G401 (cell line): Measurements from ENCODE around the gene ZNF222. TPM values are rescaled to one million over a fixed set of nuclear protein-coding genes. Genes with fewer than 3 reads are reported as not detected.

Experiments used
- DNase-seq: peaks from one replicate; pipeline ENCODE4 v3.0.0-alpha.2; 2015; ENCODE audit warnings: low spot score
- in situ Hi-C: cut with HindIII; loops from 2 replicates; pipeline ENCODE4 v1.10.0; 2016; ENCODE audit warnings: low sequenced_read_pairs, mixed read lengths
- total RNA-seq: library from RNA; depleted of rRNA; stranded (reverse); fragments of >200 nt; shearing (Covaris generic); gene quantifications from 2 replicates; pipeline ENCODE4 v1.2.3, GENCODE V29; 2014; rRNA removed

Gene ZNF222
- total RNA-seq, result not detected in 2 replicates

- in situ Hi-C loops, result no loop called here
- DNase-seq, result peak; percentile 93
Observed at GRCh38 chr19:44025217-44025936, at the start of gene ZNF222. Gene ZNF222, plus strand, starts transcription at chr19:44025379. Its CDS starts 58 bp downstream, at chr19:44025437.

DNA sequence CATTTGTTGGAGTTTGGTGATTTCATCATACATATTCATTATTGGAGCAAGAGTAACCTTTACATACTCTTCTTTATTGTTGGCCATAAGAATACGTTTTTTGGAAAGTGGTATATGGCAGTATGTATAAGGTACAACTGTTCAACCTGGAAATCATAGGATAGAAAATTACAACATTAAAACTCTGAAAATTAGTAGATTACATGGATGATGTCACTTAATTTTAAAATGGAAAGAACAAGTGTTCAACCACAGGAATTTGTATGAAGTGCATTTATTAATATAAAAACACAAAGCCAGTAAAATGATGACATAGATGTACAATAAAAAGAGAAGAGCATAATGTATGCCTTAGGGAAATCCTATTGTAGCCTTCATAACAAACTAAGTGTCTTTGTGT lies 48.4 kb upstream of the ZNF222 start:
- in situ Hi-C loops, result no loop called here

DNA sequence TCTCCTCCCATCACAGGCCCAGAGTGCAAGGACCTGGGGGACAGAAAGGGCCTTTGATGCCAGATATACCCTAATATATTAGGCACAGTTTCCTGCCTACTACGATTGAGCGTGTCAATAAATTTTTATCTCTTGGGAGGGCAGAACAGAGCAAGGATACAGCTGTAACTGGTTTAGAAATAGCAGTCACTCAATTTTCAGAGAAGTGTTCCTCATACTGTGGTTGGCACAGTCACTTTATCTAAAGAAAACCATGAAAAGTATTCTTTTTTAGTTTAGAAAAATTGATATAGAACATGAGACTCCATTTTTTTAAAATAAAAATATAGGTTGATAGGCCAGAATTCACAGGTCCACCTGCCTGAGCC lies 41.7 kb upstream of the ZNF222 start:
- no peak for DNase-seq
- in situ Hi-C loops, result no loop called here

More for the DNA sequence above, 48.4 kb upstream of the ZNF222 start:
- DNase-seq, result no peak

GRCh38 chr19:43983912-43984686 lies 41.1 kb upstream of the ZNF222 start, which contains the start of gene ZNF155:
Gene ZNF155, plus strand, starts transcription at chr19:43984188. Its CDS starts 4,356 bp downstream, at chr19:43988544.
- in situ Hi-C loops, result no loop called here
- DNase-seq, result peak; percentile 99

- in situ Hi-C loops, result no loop called here
- no peak for DNase-seq
Observed at GRCh38 chr19:43984687-43985000, 40.5 kb upstream of the ZNF222 start.

GRCh38 chr19:43997631-43998290 lies 27.4 kb upstream of the ZNF222 start:
- in situ Hi-C loops, result no loop called here
- DNase-seq, result no peak

- DNase-seq, result no peak
- in situ Hi-C loops, result no loop called here
Observed at GRCh38 chr19:44002212-44002565, 23.0 kb upstream of the ZNF222 start.

DNA sequence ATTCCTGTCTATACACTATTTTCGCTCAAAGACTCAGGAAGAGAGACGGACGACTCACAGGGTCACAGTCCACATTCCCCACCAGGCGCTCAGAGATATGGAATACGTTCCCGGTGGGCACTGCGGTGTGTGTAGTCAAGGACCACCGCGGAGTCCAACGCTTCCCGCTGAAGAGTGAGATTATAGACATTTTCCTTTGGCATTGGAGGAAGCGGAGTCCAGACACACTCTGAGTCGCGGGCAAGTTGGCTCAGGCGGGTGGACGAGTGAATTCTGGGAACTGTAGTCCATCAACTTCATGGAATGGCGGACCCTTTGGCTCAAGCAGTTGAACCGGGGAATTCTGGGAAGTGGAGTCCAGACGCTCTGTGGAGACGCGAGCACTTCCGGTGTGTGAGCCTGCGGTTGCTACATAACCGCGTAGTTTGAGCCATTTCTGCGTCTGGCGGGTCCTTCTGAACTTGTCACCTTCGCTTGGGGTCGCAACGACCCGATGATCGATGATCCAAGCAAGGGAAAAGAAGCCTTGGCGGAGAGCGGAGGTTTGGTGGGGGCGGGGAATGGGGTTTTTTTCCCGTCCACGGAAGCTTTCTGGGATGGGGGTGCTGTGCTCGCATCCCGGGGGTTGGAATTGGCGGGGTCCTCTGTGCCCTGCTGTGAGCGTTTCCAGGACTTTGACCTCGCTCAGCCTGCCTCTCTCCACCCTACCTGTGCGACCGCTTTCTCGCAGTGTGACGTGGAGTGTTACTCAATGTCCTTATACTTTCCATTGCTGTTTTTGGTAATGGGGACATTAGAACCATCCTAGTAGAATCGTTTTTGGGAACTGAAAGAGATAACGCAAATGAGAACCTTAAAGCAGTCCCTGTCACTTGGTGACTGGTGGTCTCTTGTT lies 22.4 kb upstream of the ZNF222 start, which contains the start of gene ZNF230:
TSS of gene ZNF230 (plus strand) at position 392 of the 895 bp plus-strand sequence. CDS start 4,122 bp downstream, outside the sequence.
- in situ Hi-C loops, result no loop called here
- DNase-seq, result peak; percentile 99

- DNase-seq, result no peak
- in situ Hi-C loops, result no loop called here
Observed at GRCh38 chr19:44003461-44004009, 21.6 kb upstream of the ZNF222 start.

- no peak for DNase-seq
- in situ Hi-C loops, result no loop called here
Observed at GRCh38 chr19:44005973-44006372, 19.2 kb upstream of the ZNF222 start.

DNA sequence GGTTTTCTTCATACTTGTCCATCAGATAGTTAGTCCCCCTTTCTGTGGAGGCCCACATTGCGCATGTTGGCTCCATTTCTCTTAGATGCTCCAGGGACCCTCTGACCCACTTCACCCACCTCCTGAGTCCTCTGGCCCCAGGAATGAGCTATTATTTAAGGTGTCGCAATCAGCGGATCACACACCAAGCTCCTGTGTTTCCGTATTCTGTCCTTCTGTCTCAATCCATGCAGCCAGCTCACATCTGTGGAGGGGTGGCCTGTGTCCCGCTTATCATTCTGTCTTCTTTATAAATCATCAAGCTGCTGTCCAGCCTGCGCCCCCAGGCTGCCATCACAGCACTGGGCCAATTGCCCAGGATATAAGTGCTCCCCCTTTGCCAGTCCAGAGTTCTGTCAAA lies 17.7 kb upstream of the ZNF222 start:
- no peak for DNase-seq
- in situ Hi-C loops, result no loop called here

DNA sequence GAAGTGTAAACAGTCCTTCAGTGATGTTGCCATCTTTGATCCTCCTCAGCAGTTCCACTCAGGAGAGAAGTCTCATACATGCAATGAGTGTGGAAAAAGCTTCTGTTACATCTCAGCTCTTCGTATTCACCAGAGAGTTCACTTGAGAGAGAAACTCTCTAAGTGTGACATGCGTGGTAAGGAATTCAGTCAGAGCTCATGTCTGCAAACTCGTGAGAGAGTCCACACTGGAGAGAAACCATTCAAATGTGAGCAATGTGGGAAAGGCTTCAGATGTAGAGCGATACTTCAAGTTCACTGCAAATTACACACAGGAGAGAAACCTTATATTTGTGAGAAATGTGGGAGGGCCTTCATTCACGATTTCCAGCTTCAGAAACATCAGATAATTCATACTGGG lies 14.7 kb upstream of the ZNF222 start:
- DNase-seq, result no peak
- in situ Hi-C loops, result no loop called here

GRCh38 chr19:44019498-44019897 lies 5.7 kb upstream of the ZNF222 start:
- DNase-seq, result no peak
- in situ Hi-C loops, result no loop called here

- in situ Hi-C loops, result no loop called here
Observed at GRCh38 chr19:44021221-44021620, 4.0 kb upstream of the ZNF222 start.

GRCh38 chr19:44024900-44025216 lies 321 bp upstream of the ZNF222 start:
- no peak for DNase-seq
- in situ Hi-C loops, result no loop called here

More at GRCh38 chr19:44021221-44021620, 4.0 kb upstream of the ZNF222 start:
- DNase-seq, result no peak

DNA sequence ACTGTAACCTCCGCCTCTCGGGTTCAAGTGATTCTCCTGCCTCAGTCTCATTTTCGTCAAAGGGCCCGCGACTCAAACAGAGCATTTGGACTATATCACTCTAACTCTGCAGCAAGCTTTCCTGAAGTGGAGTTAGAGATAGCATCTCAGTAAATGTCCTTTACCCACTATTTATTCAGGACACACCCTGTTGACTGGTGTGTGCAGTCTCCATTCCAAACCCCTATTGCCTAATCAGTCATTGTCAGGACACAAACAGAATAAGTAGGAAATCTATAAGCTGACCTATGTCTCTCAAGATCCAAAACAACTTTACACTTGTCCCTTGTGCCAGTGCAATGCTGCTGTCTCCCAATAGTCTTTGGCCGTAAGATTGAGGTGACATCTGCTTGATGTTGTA lies 1.4 kb downstream of the ZNF222 start:
- in situ Hi-C loops, result no loop called here
- DNase-seq, result no peak

- DNase-seq, result no peak
- in situ Hi-C loops, result no loop called here
Observed at GRCh38 chr19:44032001-44032610, 6.9 kb downstream of the ZNF222 start.

DNA sequence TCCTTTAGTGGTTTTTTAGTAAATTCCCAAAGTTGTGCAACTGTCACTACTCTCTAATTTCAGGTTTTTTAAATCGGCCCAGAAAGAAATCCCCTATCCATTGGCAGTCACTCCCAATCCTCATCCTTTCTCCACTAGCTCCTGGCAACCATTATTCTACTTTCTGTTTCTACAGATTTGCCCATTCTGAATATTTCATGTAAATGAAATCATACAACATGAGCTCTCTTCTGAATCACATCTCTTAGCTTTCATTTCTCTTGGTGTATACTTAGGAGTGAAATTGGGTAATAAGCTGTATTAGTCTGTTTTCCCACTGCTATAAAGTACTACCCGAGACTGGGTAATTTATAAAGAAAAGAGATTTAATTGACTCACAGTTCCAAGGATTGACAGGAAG lies 17.0 kb downstream of the ZNF222 start:
- DNase-seq, result no peak
- in situ Hi-C loops, result no loop called here
